NCI-H1436 (cell line): ENCODE data around the gene RAB13.

Experiments
- DNase-seq: peaks from one replicate; lab custom pipeline; 2025; lab: John Stamatoyannopoulos, UW

RAB13 gene

GRCh38 chr1:153956997-153957715, 29.0 kb downstream of the RAB13 start:
- no peak for DNase-seq

- DNase-seq, result no peak
Observed at GRCh38 chr1:153954826-153955225, 31.3 kb downstream of the RAB13 start.

DNA sequence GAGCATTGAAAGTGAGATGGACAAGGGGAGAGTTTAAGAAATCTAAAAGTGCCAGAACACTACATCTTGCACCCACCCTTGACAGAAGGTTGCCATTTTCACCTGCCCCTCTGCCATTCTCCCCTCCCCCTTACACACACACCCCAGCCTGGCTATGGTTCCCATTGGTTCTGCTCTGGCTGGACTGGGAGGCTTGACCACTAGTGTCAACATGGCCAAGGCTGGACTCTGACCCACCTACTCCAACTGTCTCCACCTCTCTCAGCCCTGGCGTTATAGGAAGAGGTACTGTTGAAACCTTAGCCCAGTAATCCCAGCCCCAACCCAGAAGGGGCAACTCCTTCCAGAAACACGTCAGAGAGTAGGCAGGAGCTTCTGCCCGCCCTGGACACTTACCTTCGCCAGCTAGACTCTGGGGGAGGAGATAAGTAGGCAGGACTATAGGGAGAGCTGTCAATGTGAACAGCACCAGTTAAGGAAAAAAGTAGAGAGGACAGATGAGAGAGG, 32.2 kb downstream of the RAB13 start:
- no peak for DNase-seq

DNA sequence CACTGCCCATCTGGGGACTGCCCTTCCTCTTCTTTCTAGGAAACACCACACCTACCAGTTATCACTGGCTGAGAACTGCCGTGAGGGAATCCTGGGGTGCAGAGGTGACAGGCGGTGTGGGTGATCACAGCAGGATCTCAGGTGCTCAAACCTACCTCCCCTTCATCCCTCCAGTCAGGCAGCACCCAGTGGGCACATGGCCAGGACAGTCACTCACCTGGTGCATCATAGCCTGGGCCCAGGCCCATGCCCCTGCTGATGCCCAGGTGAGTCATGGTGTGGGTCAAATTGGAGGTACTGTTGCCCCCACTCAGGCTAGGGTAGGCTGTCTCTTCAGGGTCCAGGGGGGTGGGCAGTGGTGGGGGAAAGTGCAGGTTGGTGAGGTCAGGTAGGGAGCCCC, 34.3 kb downstream of the RAB13 start:
- DNase-seq, result no peak

DNA sequence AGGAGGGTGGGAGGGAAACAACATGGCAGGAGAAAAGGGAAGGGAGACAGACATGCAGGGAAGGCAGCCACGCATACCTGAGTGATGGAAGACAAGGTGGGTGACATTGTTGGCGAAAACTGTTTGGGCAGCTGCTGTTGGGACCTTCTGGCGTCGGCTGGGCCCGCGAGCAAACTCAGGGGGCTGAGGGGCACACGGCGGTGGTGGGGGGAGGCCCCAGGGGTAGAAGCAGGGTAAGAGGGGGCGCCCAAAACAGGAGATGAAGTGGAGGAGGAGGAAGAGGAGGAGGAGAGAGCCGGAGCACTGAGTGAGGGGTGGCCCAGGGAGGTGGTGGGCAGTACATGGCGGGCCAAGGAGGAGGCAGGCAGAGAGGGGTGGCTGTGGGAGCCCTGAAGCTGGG, 35.0 kb downstream of the RAB13 start:
- no peak for DNase-seq

GRCh38 chr1:153946622-153947241, 39.4 kb downstream of the RAB13 start, which contains the start of gene DENND4B:
DENND4B (minus strand) TSS chr1:153946718; CDS start chr1:153944374, 2,344 bp downstream.
- DNase-seq, result peak; percentile 63

- no peak for DNase-seq
Observed at GRCh38 chr1:153945795-153946621, 40.1 kb downstream of the RAB13 start.

DNA sequence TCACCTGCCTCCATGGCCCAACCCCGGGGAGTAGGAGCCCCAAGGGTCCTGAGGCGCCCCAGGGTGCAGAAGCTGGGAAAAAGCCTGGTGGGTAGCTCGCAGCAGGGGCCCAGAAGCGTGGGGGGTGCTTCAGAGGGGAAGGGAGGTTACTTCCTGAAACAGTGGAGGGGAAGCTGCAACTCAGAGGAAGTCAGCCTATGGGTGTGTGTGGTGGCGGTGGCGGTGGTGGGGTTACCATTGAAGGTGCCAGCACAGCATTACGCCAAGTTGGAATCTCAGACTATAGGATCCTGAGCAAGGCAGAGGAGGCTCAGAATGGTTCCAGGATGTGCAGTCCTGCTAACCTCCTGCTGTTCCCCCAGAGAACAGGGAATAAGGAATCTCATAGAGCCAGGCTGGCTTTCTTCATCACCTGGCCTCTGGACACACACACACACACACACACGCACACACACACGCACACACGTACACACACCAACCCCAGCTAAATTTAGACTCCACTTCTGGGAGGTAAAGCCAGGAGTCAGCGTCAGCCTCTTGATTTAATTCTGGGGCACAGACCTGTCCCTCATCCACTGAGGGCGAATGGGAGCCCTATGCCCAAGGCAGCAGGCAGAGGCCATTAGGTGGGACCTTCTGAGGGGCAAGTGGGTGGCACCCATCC, 40.9 kb downstream of the RAB13 start:
- DNase-seq, result no peak

- DNase-seq, result no peak
Observed at GRCh38 chr1:153944827-153945117, 41.4 kb downstream of the RAB13 start.

GRCh38 chr1:153944005-153944826, 41.9 kb downstream of the RAB13 start:
- no peak for DNase-seq

DNA sequence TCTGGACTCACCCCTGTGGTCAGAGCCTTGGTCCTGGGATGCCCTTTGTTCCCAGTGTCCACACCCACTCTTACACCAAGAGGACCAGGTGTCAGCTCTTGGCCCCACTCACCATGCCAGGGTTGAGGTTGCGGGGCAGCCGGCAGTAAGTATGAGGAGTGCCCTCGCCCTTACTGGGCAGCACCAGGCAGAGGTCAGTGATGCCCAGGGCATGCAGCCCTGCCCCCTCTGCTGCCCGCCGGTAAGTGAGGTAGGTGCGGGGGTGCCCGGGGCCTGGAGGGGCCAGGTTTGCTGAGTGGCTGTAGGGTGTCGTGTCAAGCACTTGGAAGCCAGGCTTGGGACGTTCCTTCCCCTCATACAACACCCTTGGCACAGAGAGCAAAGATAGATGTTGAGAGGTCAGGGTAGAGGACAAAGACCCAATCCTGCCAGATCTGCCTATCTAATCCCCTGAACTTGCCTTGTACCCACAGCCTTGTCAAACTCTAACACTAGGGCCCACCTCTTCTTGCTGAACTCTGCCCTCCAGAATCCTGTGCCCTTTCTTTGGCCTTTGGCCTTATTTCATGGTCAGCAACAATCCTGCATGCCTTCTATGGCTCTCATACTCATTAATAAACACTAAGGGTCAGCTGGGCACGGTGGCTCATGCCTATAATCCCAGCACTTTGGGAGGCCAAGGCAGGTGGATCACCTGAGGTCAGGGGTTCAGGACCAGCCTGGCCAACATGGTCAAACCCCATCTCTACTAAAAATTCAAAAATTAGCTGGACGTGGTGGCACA, 43.2 kb downstream of the RAB13 start:
- DNase-seq, result no peak

DNA sequence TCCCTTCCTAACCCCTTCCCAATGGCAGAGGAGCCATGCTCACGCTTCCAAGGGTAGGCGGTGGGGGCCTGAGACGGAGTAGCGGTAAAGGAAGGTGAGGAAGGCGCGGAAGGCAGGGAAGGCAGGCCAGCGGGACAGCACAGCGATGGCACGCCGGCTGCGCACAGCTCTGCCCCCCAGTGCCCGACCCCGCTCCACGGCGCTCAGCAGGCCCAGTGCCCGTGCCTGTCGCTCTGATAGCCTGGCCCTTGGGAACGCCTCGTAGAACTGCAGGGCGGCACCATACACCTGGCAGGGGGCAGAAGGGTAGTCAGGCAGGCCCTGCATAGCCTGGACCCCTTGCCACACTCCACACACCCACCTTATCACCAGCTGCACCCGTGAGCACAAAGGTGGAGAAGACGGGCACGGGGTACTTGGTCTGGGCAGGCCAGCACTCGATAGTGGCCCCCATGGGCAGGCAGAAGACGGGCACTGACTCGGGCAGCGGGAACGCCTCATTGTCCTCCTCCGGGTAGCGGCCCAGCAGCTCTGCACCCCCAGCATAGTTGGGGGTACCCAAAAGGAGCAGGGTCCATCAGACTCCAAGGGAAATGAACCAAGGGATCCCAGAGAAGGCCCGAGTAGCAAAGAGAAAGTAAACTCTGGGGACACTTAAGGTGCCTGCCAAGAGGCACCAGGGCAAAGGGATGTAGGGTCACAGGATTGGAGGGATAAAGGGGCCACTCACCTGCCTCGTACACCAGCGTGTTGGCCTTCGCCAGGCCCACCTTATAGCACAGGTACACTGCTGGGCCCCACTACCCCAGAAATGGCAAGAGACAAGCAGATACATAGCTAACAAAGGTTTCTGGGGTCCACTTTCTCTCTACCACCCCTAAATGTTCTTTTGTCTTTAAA, 44.1 kb downstream of the RAB13 start:
- DNase-seq, result no peak

- no peak for DNase-seq
Observed at GRCh38 chr1:153940756-153941155, 45.4 kb downstream of the RAB13 start.

- no peak for DNase-seq
Observed at GRCh38 chr1:153939476-153939875, 46.7 kb downstream of the RAB13 start.

DNA sequence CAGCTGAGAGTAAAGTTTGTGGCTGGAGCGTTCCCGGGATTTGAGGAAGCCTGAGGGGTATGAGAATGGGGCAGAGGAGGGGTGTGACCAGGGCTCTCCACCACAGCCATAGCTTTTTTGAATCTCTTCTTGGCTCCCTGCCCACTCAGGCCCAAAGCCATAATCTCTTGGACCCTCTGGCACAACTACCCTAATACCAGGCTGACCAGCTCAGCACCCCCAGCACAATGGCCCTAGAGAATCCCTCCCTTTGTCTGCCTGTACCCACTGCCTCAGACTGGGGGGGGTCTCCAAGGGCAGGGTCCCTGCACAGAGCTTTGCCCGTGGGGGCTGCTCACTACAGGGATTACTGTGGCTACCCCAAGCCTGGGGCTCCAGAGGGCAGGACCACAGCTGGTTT, 47.1 kb downstream of the RAB13 start:
- DNase-seq, result no peak

DNA sequence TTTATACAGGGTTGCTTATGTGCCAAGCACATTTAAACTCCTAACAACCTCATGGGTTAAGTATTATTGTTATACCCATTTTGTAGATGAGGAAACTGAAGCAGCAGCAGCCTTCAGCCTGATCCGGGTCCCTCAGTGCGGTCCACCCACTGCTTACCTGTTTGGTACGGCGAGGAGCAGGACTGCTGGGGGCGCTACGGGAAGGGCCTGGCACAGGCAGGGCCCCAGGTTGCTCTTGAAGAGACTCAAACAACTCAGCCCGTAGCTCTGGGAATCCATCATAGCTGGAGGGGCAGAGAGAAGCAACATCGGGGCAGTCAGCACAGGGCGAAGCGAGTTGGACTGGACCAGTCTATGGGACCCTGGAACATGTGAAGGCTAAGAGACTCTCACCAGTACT, 48.8 kb downstream of the RAB13 start:
- no peak for DNase-seq

DNA sequence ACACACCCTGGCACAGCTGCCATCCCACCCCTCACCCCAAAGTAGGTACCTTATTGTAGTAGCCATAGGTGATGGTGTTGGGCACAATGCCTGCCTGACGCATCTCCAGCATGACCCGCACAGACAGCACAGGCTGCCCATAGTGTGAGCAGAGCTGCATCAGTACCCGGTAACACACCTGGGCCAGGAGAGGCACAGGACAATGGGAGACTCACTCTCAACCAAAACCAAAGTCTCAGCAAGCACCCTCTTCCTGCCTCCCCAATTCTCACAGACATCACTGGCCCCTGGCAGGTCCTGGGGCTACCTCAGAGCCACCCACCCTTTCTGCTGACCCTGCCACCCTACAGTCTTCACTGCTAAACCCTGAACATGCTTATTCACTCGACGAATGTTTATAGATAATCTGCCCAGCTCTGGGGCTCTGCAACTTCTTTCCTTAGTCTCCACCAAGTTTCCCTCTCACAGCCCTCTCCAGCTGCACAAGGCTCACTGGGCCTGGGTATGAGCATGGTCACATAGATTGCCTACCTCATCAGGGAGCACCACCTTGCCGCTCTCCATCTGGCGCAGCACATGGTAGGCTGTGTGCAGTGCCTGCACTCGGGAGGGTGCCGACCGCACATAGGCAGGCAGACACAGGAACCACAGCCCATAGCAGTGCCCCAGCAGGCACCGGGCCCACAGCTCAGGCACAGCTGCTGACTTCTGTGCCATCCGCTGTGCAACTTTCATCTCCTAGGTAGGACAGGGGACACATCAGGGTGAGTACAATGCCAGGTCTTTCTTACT, 49.9 kb downstream of the RAB13 start:
- no peak for DNase-seq

DNA sequence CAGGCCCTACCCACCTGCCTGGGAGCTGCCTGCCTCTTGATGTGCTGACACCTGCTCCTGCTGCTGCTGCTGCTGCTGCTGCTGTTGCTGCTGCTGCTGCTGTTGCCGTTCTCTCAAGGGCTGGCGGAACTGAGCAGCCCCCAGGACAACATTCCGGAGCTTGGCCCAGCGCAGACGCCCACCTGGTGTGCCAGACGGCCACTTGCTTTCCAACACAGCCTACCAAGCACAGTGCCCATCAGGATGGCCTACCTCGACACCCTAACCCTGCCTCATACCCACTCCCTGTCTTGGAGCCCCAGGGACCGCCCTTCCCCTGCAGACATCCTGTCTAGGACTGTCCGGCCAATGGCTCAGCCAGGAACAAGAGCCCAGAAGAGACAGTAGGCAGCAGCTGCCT, 51.4 kb downstream of the RAB13 start:
- DNase-seq, result no peak

- DNase-seq, result no peak
Observed at GRCh38 chr1:153933955-153934354, 52.2 kb downstream of the RAB13 start.
